Fibroblast of the aortic adventitia (primary cell): ENCODE measurements around the gene BCL7B. TPM values are rescaled to one million over a fixed set of nuclear protein-coding genes. Genes with fewer than 3 reads are reported as not detected.
"Not testable (repeated sequence)": the region's sequence is repeated elsewhere in the genome, so short reads cannot be mapped to it uniquely, and the experiment has no call there.

Experiments
- DNase-seq: peaks from one replicate; pipeline ENCODE4 v3.0.0-alpha.2; 2010; ENCODE audit warnings: low read depth
- H3K4me3 ChIP-seq: 2 replicates; pipeline ENCODE4 v1.5.1; 2011; ENCODE audit warnings: low read depth, mild to moderate bottlenecking, control low read depth, low read length, moderate library complexity
- CTCF ChIP-seq: IDR thresholded peaks from 2 replicates; pipeline ENCODE4 v1.5.1; 2011; ENCODE audit warnings: mild to moderate bottlenecking, low read length, control low read depth, inconsistent platforms; ENCODE audit not compliant: insufficient read depth
- total RNA-seq: library from RNA; depleted of rRNA; stranded (reverse); fragments of >200 nt; gene quantifications from 2 replicates; pipeline ENCODE4 v1.2.3, GENCODE V29; 2012; ENCODE audit warnings: low replicate concordance

BCL7B gene
- total RNA-seq, 1 donor, result 34.2 TPM

GRCh38 chr7:73544678-73545077, 12.8 kb downstream of the BCL7B start:
- DNase-seq, result no peak
- no peak for TF ChIP-seq CTCF
- H3K4me3 ChIP-seq, result no peak overlapping the region

DNA sequence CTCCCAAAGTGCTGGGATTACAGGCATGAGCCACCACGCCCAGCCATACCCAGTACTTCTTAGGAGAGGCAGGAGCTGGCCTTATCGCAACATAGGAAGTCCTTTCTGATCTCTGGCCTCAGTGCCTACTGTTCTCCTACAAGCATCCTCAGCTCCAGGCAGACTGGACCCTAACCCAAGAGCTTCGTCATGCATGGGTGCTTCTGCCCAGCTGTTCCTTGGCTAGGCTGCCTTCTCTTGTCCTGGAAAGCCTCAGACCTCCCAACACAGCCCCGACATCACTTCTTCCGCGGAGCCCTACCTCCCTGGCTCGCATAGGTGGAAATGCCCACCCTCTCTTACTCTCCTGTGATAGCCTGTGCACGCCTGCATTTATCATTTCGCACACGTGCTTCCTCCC, 15.8 kb downstream of the BCL7B start:
- DNase-seq, result no peak
- no peak overlapping the region for H3K4me3 ChIP-seq
- TF ChIP-seq CTCF, result no peak

- no peak for TF ChIP-seq CTCF
- DNase-seq, result no peak
- no peak overlapping the region for H3K4me3 ChIP-seq
Measured at GRCh38 chr7:73539709-73540108, 17.8 kb downstream of the BCL7B start.

- not testable (repeated sequence) for H3K4me3 ChIP-seq, DNase-seq
Measured at GRCh38 chr7:73538510-73538909, 19.0 kb downstream of the BCL7B start.

DNA sequence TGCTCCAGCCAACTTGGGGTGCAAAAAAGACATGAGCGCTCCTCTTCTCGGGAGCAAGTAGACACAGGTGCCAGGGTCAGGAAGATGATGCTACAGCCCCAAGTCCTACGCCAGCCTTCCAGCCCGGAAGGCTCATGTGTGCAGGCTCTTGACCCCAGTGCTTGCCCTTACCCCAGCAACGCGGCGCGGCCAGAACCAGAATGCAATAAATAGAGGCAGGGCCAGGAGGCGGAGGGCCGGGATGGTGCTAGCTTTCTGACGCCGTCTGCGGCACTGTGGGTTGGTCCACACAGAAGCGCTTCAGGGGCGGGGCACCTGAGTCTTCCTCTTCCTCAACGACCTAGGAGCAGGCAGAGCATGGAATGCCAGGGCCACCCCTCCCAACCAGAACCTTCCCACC, 20.4 kb downstream of the BCL7B start:
- TF ChIP-seq CTCF, result no peak
- DNase-seq, result no peak
- no peak overlapping the region for H3K4me3 ChIP-seq

DNA sequence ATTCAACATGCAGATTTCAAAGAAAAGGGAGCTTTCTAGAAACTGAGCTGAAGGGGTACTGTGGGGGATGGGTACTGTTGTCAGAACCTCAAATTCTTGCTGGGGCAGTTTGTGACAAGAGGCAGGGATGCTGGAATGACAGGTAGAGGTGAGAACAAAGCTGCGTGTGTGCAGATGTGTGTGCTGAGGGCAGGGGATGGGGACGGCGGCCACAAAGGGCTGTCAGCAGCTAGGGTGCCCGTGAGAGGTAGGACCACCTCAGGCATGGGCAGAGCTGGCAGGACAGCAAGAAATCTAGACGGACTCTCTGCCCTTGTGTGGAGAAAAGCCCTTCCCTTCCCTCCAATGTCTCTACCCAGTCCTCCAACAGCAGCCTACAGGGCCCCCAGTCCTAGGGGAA, 21.0 kb downstream of the BCL7B start:
- H3K4me3 ChIP-seq, result no peak overlapping the region
- DNase-seq, result no peak
- no peak for TF ChIP-seq CTCF

DNA sequence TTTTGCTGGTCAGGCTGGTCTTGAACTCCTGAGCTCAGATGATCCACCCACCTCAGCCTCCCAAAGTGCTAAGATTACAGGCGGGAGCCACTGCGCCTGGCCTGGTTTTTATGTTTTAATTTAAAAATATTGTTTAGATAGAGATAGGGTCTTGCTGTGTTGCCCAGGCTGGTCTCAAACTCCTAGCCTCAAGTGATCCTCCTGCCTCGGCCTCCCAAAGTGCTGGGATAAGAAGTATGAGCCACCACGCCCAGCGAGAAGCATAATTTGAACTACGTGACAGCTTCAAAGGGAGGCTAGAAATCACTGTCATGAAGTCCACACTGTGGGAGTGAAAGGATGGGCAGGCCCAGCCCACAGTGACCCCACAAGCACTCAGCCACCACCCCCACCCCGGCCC, 21.6 kb downstream of the BCL7B start:
- not testable (repeated sequence) for H3K4me3 ChIP-seq

DNA sequence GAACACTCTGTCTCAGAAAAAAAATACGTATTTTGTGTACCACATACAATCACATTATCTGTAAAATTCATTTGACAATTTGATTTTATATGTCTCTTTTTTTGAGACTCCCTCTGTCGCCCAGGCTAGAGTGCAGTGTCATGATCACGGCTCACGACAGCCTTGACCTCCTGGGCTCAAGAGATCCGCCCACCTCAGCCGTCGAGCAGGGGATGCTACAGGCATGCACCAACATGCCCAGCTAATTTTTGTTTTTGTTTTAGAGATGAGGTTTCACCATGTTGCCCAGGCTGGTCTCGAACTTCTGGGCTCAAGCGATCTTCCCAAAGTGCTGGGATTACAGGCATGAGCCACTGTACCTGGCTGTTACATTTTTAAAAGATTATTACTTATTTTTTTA, 23.7 kb downstream of the BCL7B start:
- no peak for DNase-seq
- no peak overlapping the region for H3K4me3 ChIP-seq
- no peak for TF ChIP-seq CTCF

More for the DNA sequence above, 21.6 kb downstream of the BCL7B start:
- not testable (repeated sequence) for DNase-seq
